Fibroblast of skin of left biceps (primary cell): Measurements from ENCODE around the gene DUSP23.

Source experiments
- DNase-seq, 2 experiments: peaks; one replicate each; pipeline ENCODE4 v3.0.0-alpha.2; 2013; ENCODE audit warnings: low read depth in 2 of 2

The DUSP23 gene

GRCh38 chr1:159828176-159828575, 47.4 kb downstream of the DUSP23 start:
- DNase-seq = no peak

GRCh38 chr1:159828581-159829272, 48.0 kb downstream of the DUSP23 start:
- DNase-seq = no peak

GRCh38 chr1:159829273-159829634, 48.5 kb downstream of the DUSP23 start:
- no peak for DNase-seq

GRCh38 chr1:159829822-159830465, 49.2 kb downstream of the DUSP23 start:
- DNase-seq = peak; percentile 42

- no peak for DNase-seq
Measured at GRCh38 chr1:159830722-159831121, 50.0 kb downstream of the DUSP23 start.

GRCh38 chr1:159831412-159832141, 50.8 kb downstream of the DUSP23 start:
- DNase-seq = no peak
